ENCODE measurements around the gene TNFRSF1B.

The TNFRSF1B gene

DNA sequence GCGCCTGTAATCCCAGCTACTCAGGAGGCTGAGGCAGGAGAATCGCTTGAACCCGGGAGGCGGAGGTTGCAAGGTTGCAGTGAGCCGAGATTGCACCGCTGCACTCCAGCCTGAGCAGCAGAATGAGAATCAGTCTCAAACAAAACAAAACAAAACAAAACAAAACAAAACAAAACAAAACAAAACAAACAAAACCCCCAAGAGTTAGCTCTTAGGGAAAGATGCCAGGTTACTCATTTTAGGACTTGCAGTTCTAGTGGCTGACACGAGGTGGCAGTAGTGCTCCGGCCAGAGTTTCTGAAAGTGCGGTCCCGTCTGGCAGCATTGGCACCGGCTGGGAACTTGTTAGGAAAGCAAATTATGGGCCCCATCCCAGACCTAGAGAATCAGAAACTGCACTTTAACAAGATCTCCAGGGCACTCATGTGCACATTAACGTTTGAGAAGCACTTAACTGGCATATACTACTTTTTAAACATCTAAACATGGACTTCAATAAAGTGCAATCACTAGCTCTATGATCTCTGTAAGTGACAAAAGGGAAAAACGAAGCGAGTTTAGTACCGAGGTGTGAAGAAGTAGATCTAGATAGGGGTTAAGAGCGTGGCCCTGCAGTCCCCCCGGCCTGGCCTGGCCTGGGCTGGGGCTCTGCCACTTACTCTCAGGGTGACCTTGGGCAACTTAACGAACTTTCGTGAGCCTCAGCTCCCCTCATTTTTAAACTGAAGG lies 41.9 kb upstream of the TNFRSF1B start:
- H3K9me3 ChIP-seq (ENCODE audit: control insufficient read depth, insufficient read depth, low read depth, low read length): no peaks in the 10 kb centered on the region
- no peak overlapping the region for H3K4me3 ChIP-seq (ENCODE audit: low read depth, low read length)
- no peaks in the 10 kb centered on the region for H3K4me1 ChIP-seq (ENCODE audit: control insufficient read depth, insufficient read depth, low read length)
- H3K27ac ChIP-seq (ENCODE audit: extremely low read depth, low read depth, low read length): no peak overlapping the region
- no peaks in the 10 kb centered on the region for H3K36me3 ChIP-seq (ENCODE audit: control insufficient read depth in 2 of 2, insufficient read depth in 1 of 2, low read length in 2 of 2)
- POLR2A ChIA-PET: interaction anchor here (1.6 kb wide), 1 partner anchor 85 kb away, joined by 4 read pairs; no protein-coding TSS in a partner anchor
- CTCF ChIA-PET: interaction anchor here (0.6 to 11.4 kb wide), 61 partner anchors 11 to 1087 kb away, joined by 3 to 300 read pairs (median 5); partner anchors contain the start of gene FBXO6
- peak; percentile 35; the same call in 1 of the 2 replicates for TF ChIP-seq SP7 (tag by site-specific recombination; IDR thresholded peaks at IDR 0.05)
- TF ChIP-seq, protein P1, sequence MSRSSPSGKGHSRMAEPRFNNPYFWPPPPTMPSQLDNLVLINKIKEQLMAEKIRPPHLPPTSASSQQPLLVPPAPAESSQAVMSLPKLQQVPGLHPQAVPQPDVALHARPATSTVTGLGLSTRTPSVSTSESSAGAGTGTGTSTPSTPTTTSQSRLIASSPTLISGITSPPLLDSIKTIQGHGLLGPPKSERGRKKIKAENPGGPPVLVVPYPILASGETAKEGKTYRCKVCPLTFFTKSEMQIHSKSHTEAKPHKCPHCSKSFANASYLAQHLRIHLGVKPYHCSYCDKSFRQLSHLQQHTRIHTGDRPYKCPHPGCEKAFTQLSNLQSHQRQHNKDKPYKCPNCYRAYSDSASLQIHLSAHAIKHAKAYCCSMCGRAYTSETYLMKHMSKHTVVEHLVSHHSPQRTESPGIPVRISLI (tag by site-specific recombination; IDR thresholded peaks at IDR 0.05): no peak
- TF ChIP-seq ZNF121 (tag by site-specific recombination; IDR thresholded peaks at IDR 0.05): no peak
- TF ChIP-seq, protein P2, sequence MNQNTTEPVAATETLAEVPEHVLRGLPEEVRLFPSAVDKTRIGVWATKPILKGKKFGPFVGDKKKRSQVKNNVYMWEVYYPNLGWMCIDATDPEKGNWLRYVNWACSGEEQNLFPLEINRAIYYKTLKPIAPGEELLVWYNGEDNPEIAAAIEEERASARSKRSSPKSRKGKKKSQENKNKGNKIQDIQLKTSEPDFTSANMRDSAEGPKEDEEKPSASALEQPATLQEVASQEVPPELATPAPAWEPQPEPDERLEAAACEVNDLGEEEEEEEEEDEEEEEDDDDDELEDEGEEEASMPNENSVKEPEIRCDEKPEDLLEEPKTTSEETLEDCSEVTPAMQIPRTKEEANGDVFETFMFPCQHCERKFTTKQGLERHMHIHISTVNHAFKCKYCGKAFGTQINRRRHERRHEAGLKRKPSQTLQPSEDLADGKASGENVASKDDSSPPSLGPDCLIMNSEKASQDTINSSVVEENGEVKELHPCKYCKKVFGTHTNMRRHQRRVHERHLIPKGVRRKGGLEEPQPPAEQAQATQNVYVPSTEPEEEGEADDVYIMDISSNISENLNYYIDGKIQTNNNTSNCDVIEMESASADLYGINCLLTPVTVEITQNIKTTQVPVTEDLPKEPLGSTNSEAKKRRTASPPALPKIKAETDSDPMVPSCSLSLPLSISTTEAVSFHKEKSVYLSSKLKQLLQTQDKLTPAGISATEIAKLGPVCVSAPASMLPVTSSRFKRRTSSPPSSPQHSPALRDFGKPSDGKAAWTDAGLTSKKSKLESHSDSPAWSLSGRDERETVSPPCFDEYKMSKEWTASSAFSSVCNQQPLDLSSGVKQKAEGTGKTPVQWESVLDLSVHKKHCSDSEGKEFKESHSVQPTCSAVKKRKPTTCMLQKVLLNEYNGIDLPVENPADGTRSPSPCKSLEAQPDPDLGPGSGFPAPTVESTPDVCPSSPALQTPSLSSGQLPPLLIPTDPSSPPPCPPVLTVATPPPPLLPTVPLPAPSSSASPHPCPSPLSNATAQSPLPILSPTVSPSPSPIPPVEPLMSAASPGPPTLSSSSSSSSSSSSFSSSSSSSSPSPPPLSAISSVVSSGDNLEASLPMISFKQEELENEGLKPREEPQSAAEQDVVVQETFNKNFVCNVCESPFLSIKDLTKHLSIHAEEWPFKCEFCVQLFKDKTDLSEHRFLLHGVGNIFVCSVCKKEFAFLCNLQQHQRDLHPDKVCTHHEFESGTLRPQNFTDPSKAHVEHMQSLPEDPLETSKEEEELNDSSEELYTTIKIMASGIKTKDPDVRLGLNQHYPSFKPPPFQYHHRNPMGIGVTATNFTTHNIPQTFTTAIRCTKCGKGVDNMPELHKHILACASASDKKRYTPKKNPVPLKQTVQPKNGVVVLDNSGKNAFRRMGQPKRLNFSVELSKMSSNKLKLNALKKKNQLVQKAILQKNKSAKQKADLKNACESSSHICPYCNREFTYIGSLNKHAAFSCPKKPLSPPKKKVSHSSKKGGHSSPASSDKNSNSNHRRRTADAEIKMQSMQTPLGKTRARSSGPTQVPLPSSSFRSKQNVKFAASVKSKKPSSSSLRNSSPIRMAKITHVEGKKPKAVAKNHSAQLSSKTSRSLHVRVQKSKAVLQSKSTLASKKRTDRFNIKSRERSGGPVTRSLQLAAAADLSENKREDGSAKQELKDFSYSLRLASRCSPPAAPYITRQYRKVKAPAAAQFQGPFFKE (tag by site-specific recombination; IDR thresholded peaks at IDR 0.05; ENCODE audit: borderline replicate concordance): no peak
- TF ChIP-seq, protein P3, sequence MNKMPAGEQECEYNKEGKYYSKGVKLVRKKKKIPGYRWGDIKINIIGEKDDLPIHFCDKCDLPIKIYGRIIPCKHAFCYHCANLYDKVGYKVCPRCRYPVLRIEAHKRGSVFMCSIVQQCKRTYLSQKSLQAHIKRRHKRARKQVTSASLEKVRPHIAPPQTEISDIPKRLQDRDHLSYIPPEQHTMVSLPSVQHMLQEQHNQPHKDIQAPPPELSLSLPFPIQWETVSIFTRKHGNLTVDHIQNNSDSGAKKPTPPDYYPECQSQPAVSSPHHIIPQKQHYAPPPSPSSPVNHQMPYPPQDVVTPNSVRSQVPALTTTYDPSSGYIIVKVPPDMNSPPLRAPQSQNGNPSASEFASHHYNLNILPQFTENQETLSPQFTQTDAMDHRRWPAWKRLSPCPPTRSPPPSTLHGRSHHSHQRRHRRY (tag by site-specific recombination; IDR thresholded peaks at IDR 0.05): no peak
- TF ChIP-seq ZNF658 (tag by site-specific recombination; IDR thresholded peaks at IDR 0.05): no peak
- TF ChIP-seq ZSCAN30 (tag by site-specific recombination; IDR thresholded peaks at IDR 0.05): peak; percentile 8; the same call in 1 of the 2 replicates
- no peak for TF ChIP-seq ZNF133 (tag by site-specific recombination; IDR thresholded peaks at IDR 0.05)
- TF ChIP-seq ZNF626 (tag by site-specific recombination; IDR thresholded peaks at IDR 0.05): no peak
- no peak for TF ChIP-seq ZNF174 (tag by site-specific recombination; IDR thresholded peaks at IDR 0.05)
- TF ChIP-seq, protein P4, sequence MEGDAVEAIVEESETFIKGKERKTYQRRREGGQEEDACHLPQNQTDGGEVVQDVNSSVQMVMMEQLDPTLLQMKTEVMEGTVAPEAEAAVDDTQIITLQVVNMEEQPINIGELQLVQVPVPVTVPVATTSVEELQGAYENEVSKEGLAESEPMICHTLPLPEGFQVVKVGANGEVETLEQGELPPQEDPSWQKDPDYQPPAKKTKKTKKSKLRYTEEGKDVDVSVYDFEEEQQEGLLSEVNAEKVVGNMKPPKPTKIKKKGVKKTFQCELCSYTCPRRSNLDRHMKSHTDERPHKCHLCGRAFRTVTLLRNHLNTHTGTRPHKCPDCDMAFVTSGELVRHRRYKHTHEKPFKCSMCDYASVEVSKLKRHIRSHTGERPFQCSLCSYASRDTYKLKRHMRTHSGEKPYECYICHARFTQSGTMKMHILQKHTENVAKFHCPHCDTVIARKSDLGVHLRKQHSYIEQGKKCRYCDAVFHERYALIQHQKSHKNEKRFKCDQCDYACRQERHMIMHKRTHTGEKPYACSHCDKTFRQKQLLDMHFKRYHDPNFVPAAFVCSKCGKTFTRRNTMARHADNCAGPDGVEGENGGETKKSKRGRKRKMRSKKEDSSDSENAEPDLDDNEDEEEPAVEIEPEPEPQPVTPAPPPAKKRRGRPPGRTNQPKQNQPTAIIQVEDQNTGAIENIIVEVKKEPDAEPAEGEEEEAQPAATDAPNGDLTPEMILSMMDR (tag by site-specific recombination; IDR thresholded peaks at IDR 0.05): peak; percentile 91
- no peak for TF ChIP-seq ZBTB8A (tag by site-specific recombination; IDR thresholded peaks at IDR 0.05)
- TF ChIP-seq, protein P5, sequence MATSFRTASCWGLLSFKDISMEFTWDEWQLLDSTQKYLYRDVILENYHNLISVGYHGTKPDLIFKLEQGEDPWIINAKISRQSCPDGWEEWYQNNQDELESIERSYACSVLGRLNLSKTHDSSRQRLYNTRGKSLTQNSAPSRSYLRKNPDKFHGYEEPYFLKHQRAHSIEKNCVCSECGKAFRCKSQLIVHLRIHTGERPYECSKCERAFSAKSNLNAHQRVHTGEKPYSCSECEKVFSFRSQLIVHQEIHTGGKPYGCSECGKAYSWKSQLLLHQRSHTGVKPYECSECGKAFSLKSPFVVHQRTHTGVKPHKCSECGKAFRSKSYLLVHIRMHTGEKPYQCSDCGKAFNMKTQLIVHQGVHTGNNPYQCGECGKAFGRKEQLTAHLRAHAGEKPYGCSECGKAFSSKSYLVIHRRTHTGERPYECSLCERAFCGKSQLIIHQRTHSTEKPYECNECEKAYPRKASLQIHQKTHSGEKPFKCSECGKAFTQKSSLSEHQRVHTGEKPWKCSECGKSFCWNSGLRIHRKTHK (tag by site-specific recombination; IDR thresholded peaks at IDR 0.05): no peak
- TF ChIP-seq ZNF600 (tag by site-specific recombination; IDR thresholded peaks at IDR 0.05): no peak
- TF ChIP-seq ZFP69B (tag by site-specific recombination; IDR thresholded peaks at IDR 0.05): peak; percentile 93
- no peak for TF ChIP-seq ZBTB7A (tag by site-specific recombination; IDR thresholded peaks at IDR 0.05; ENCODE audit: low read depth)
- TF ChIP-seq YY2 (tag by site-specific recombination; IDR thresholded peaks at IDR 0.05): no peak
- TF ChIP-seq ZNF660 (tag by site-specific recombination; IDR thresholded peaks at IDR 0.05): no peak
- no peak for TF ChIP-seq ZNF239 (tag by site-specific recombination; IDR thresholded peaks at IDR 0.05)
- no peak for TF ChIP-seq ZNF292 (tag by site-specific recombination; IDR thresholded peaks at IDR 0.05; ENCODE audit: borderline replicate concordance, low read depth)
- TF ChIP-seq ZBTB48 (tag by site-specific recombination; IDR thresholded peaks at IDR 0.05): no peak; the same call in 1 of the 2 replicates
- TF ChIP-seq, protein P6, sequence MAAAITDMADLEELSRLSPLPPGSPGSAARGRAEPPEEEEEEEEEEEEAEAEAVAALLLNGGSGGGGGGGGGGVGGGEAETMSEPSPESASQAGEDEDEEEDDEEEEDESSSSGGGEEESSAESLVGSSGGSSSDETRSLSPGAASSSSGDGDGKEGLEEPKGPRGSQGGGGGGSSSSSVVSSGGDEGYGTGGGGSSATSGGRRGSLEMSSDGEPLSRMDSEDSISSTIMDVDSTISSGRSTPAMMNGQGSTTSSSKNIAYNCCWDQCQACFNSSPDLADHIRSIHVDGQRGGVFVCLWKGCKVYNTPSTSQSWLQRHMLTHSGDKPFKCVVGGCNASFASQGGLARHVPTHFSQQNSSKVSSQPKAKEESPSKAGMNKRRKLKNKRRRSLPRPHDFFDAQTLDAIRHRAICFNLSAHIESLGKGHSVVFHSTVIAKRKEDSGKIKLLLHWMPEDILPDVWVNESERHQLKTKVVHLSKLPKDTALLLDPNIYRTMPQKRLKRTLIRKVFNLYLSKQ (tag by site-specific recombination; IDR thresholded peaks at IDR 0.05; ENCODE audit: borderline replicate concordance): no peak
- TF ChIP-seq, protein P7, sequence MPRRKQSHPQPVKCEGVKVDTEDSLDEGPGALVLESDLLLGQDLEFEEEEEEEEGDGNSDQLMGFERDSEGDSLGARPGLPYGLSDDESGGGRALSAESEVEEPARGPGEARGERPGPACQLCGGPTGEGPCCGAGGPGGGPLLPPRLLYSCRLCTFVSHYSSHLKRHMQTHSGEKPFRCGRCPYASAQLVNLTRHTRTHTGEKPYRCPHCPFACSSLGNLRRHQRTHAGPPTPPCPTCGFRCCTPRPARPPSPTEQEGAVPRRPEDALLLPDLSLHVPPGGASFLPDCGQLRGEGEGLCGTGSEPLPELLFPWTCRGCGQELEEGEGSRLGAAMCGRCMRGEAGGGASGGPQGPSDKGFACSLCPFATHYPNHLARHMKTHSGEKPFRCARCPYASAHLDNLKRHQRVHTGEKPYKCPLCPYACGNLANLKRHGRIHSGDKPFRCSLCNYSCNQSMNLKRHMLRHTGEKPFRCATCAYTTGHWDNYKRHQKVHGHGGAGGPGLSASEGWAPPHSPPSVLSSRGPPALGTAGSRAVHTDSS (tag by site-specific recombination; IDR thresholded peaks at IDR 0.05): no peak

Measured in HEK293 (cell line).